ENCODE measurements around the gene MAPKAP1. TPM values are rescaled to one million over a fixed set of nuclear protein-coding genes. Genes with fewer than 3 reads are reported as not detected.

Gene MAPKAP1
- total RNA-seq, 1 donor from 2014 or later, result 81.9 TPM

DNA sequence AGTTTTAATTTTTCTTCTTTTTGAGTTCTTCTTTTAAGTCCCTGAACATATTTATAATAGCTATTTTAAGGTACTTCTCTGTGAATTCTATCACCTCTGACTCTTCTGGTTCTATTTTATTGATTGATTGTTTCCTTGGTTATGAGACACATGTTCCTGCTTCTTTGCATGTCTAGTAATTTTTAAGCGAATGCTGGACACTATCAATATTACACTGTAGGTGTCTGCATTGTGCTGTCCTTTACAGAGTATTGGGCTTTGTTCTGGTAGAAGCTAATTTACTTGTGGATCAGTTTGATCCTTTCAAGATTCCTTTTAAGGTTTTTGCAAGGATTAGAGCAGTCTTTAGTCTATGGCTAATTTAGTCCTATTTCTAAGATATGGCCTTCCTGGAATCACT, 249.7 kb downstream of the MAPKAP1 start:
- Histone ChIP-seq H3K27me3 (ENCODE audit: control insufficient read depth, insufficient read depth, low read length) (no peaks in the 10 kb centered on the region), H3K36me3 (ENCODE audit: control insufficient read depth, insufficient read depth, low read length) (peaks cover 1% of the 10 kb centered on the region), H3K4me3 (ENCODE audit: low read depth, low read length) (no peak overlapping the region)
- TF ChIP-seq CTCF (IDR thresholded peaks at IDR 0.05; ENCODE audit: insufficient read depth, low read length, severe bottlenecking), result no peak
- FAIRE-seq, result no peak
- no peak for DNase-seq (ENCODE audit: low read depth)

DNA sequence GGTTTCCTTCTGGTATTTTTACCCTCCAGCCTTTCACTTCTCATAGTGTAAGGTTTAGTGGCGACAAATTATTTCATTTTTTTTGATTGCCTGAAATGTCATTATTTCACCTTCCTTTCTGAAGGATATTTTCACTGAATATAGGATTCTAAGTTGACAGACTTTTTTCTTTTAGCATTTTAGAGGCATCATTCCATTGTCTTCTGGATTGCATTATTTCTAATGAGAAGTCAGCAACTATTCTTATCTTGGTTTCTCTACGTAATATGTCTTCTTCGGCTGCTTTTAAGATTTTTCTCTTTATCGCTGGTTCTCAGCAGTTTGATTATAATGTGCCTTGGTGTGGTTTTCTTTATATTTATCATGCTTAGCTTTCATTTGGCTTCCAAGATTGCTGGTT, 251.1 kb downstream of the MAPKAP1 start:
- TF ChIP-seq CTCF (IDR thresholded peaks at IDR 0.05; ENCODE audit: insufficient read depth, low read length, severe bottlenecking), result no peak
- DNase-seq (ENCODE audit: low read depth), result no peak
- no peak for FAIRE-seq
- Histone ChIP-seq H3K4me3 (ENCODE audit: low read depth, low read length) (no peak overlapping the region), H3K27me3 (ENCODE audit: control insufficient read depth, insufficient read depth, low read length) (no peaks in the 10 kb centered on the region), H3K36me3 (ENCODE audit: control insufficient read depth, insufficient read depth, low read length) (peaks cover 1% of the 10 kb centered on the region)

GRCh38 chr9:125455132-125455531, 251.9 kb downstream of the MAPKAP1 start:
- no peaks in the 10 kb centered on the region for H3K27me3 ChIP-seq (ENCODE audit: control insufficient read depth, insufficient read depth, low read length)
- peaks cover 1% of the 10 kb centered on the region for H3K36me3 ChIP-seq (ENCODE audit: control insufficient read depth, insufficient read depth, low read length)
- no peak for FAIRE-seq
- DNase-seq (ENCODE audit: low read depth), result no peak
- TF ChIP-seq CTCF (IDR thresholded peaks at IDR 0.05; ENCODE audit: insufficient read depth, low read length, severe bottlenecking), result no peak
- no peak overlapping the region for H3K4me3 ChIP-seq (ENCODE audit: low read depth, low read length)

- TF ChIP-seq CTCF (IDR thresholded peaks at IDR 0.05; ENCODE audit: insufficient read depth, low read length, severe bottlenecking), result no peak
- Histone ChIP-seq H3K36me3 (ENCODE audit: control insufficient read depth, insufficient read depth, low read length) (peaks cover 8% of the 10 kb centered on the region), H3K27me3 (ENCODE audit: control insufficient read depth, insufficient read depth, low read length) (no peaks in the 10 kb centered on the region), H3K4me3 (ENCODE audit: low read depth, low read length) (no peak overlapping the region)
- DNase-seq (ENCODE audit: low read depth) (no peak), FAIRE-seq (no peak)
These were observed 259.7 kb downstream of the MAPKAP1 start for GRCh38 chr9:125447202-125447802.

- no peak for TF ChIP-seq CTCF (IDR thresholded peaks at IDR 0.05; ENCODE audit: insufficient read depth, low read length, severe bottlenecking)
- FAIRE-seq, result no peak
- no peaks in the 10 kb centered on the region for H3K27me3 ChIP-seq (ENCODE audit: control insufficient read depth, insufficient read depth, low read length)
These were observed 260.4 kb downstream of the MAPKAP1 start for GRCh38 chr9:125446561-125447094.

More at GRCh38 chr9:125446561-125447094, 260.4 kb downstream of the MAPKAP1 start:
- no peak for DNase-seq (ENCODE audit: low read depth)
- H3K4me3 ChIP-seq (ENCODE audit: low read depth, low read length), result no peak overlapping the region
- H3K36me3 ChIP-seq (ENCODE audit: control insufficient read depth, insufficient read depth, low read length), result peaks cover 8% of the 10 kb centered on the region
